ENCODE measurements around the gene ACTA2. TPM values are rescaled to one million over a fixed set of nuclear protein-coding genes. Genes with fewer than 3 reads are reported as not detected.

Gene ACTA2
- total RNA-seq, 1 experiment from 2014 or later = not detected

DNA sequence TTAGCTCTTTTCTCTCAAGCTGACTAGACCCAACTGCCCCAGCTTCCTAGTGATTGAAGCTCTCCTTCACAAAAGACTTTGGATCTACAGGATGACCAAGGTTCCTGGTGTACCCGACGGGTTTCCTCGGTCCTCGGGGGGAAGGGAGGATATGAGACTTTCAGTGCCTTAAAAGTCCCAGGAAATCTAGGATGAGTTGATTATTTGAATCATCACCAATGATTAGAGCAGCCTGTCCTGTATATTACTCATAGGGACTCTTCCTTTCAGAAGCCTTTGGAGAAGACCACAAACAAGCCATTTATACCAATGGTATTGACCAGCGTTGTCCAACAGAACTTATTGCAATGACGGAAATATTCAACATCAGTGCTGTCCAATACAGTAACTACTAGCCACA is 6.1 kb upstream of the ACTA2 start:
- BruUV-seq (replicated peaks) = no TSS peak
- H2AFZ ChIP-seq (ENCODE audit: low read length) = no peak overlapping the region
- no peaks in the 10 kb centered on the region for H3K9me3 ChIP-seq (ENCODE audit: low read length)
- H3K27me3 ChIP-seq (ENCODE audit: low read length) = no peaks in the 10 kb centered on the region
- H3K27ac ChIP-seq (ENCODE audit: low read length) = no peak overlapping the region
- TF ChIP-seq EZH2phosphoT487 (IDR thresholded peaks at IDR 0.05; ENCODE audit: borderline replicate concordance, low read length) = no peak
- TF ChIP-seq CTCF (conservative IDR thresholded peaks at IDR 0.05; ENCODE audit: low read depth, low read length) = no peak
- TF ChIP-seq EZH2 (IDR thresholded peaks at IDR 0.05; ENCODE audit: low read length, unreplicated experiment) = no peak
- no peaks in the 10 kb centered on the region for H4K20me1 ChIP-seq (ENCODE audit: low read length)
- CTCF ChIA-PET = no interaction called here
- no peaks in the 10 kb centered on the region for H3K4me1 ChIP-seq (ENCODE audit: insufficient read depth, low read length)
- no peaks in the 10 kb centered on the region for H3K9me2 ChIP-seq (replicated peaks; ENCODE audit: low read length)
- H3K36me3 ChIP-seq (ENCODE audit: low read depth, low read length) = no peaks in the 10 kb centered on the region
- no peak overlapping the region for H3K9ac ChIP-seq (ENCODE audit: low read length)
- H3K79me2 ChIP-seq (ENCODE audit: low read length) = no peaks in the 10 kb centered on the region
- POLR2A ChIA-PET (ENCODE audit: unreplicated experiment) = no interaction called here
- no peak for ATAC-seq
- no peak for DNase-seq
- no peak overlapping the region for H3K4me3 ChIP-seq (ENCODE audit: low read length)
- no peaks in the 10 kb centered on the region for H3F3A ChIP-seq (ENCODE audit: low read length, unreplicated experiment)
- intact Hi-C loops (cut with micrococcal nuclease) = no loop called here
- no peak overlapping the region for H3K4me2 ChIP-seq (ENCODE audit: low read length)

GRCh38 chr10:88957381-88957780 is 4.8 kb upstream of the ACTA2 start:
- no peaks in the 10 kb centered on the region for H3K27me3 ChIP-seq (ENCODE audit: low read length)
- ChIA-PET POLR2A (ENCODE audit: unreplicated experiment) (no interaction called here), CTCF (no interaction called here)
- H4K20me1 ChIP-seq (ENCODE audit: low read length) = no peaks in the 10 kb centered on the region
- no peak overlapping the region for H3K27ac ChIP-seq (ENCODE audit: low read length)
- ATAC-seq (no peak), DNase-seq (no peak)
- no peak overlapping the region for H3K4me3 ChIP-seq (ENCODE audit: low read length)
- intact Hi-C loops (cut with micrococcal nuclease) = no loop called here
- no peak overlapping the region for H3K9ac ChIP-seq (ENCODE audit: low read length)
- no peaks in the 10 kb centered on the region for H3K9me2 ChIP-seq (replicated peaks; ENCODE audit: low read length)
- H3K4me1 ChIP-seq (ENCODE audit: insufficient read depth, low read length) = no peaks in the 10 kb centered on the region; the same call in 1 of the 2 replicates
- no peaks in the 10 kb centered on the region for H3K9me3 ChIP-seq (ENCODE audit: low read length)
- no peaks in the 10 kb centered on the region for H3K36me3 ChIP-seq (ENCODE audit: low read depth, low read length)
- no peaks in the 10 kb centered on the region for H3K79me2 ChIP-seq (ENCODE audit: low read length)
- H2AFZ ChIP-seq (ENCODE audit: low read length) = no peak overlapping the region
- no TSS peak for BruUV-seq (replicated peaks)
- no peak overlapping the region for H3K4me2 ChIP-seq (ENCODE audit: low read length)
- H3F3A ChIP-seq (ENCODE audit: low read length, unreplicated experiment) = no peaks in the 10 kb centered on the region
- no peak for TF ChIP-seq CTCF (conservative IDR thresholded peaks at IDR 0.05; ENCODE audit: low read depth, low read length)

DNA sequence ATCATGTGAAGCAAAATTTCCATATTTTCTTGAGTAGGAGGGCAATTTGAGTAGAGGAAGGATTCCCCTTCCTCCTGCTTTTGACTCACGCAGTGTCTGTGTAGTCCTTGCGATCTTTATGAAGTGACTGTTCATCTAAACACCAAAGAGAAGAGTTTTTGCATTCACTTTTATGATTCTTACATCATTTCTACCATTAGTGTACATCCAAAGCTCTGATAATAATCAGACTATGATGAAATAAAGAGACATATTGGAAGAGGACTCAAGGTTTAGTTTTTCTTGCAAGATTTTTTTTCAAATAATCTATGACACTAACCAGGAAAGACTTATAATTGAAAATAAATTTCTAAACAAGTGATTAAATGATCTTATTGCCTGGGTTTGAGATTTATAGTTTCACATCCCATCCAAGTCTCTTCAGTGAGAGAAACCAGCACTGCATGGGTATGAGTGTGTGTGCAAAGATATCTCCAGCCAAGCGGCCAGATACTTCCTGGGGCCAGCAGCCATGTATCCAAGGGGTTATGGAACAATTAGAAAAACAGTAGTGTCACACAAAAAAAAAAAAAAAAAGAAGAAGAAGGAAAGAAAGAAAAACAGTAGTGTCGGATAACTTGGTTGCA is 2.0 kb upstream of the ACTA2 start:
- intact Hi-C loops (cut with micrococcal nuclease) = no loop called here
- Histone ChIP-seq H3K9me2 (replicated peaks; ENCODE audit: low read length) (no peaks in the 10 kb centered on the region), H3K4me1 (ENCODE audit: insufficient read depth, low read length) (peaks cover 20% of the 10 kb centered on the region), H3K4me3 (ENCODE audit: low read length) (no peak overlapping the region), H3K36me3 (ENCODE audit: low read depth, low read length) (no peaks in the 10 kb centered on the region), H3K27ac (ENCODE audit: low read length) (no peak overlapping the region), H3K9ac (ENCODE audit: low read length) (no peak overlapping the region), H4K20me1 (ENCODE audit: low read length) (no peaks in the 10 kb centered on the region), H3K9me3 (ENCODE audit: low read length) (no peaks in the 10 kb centered on the region), H2AFZ (ENCODE audit: low read length) (no peak overlapping the region), H3K79me2 (ENCODE audit: low read length) (no peaks in the 10 kb centered on the region), H3K4me2 (ENCODE audit: low read length) (no peak overlapping the region), H3K27me3 (ENCODE audit: low read length) (no peaks in the 10 kb centered on the region), H3F3A (ENCODE audit: low read length, unreplicated experiment) (no peaks in the 10 kb centered on the region)
- no TSS peak for BruUV-seq (replicated peaks)
- DNase-seq (no peak), ATAC-seq (no peak)
- CTCF ChIA-PET = interaction anchor here (0.7 kb wide), 1 partner anchor 33 kb away, joined by 6 read pairs; no protein-coding TSS in a partner anchor
- POLR2A ChIA-PET (ENCODE audit: unreplicated experiment) = no interaction called here
- TF ChIP-seq EZH2phosphoT487 (IDR thresholded peaks at IDR 0.05; ENCODE audit: borderline replicate concordance, low read length) = no peak
- TF ChIP-seq CTCF (conservative IDR thresholded peaks at IDR 0.05; ENCODE audit: low read depth, low read length) = no peak
- no peak for TF ChIP-seq EZH2 (IDR thresholded peaks at IDR 0.05; ENCODE audit: low read length, unreplicated experiment)
